ENCODE data around the gene MRPS2.

Gene MRPS2

DNA sequence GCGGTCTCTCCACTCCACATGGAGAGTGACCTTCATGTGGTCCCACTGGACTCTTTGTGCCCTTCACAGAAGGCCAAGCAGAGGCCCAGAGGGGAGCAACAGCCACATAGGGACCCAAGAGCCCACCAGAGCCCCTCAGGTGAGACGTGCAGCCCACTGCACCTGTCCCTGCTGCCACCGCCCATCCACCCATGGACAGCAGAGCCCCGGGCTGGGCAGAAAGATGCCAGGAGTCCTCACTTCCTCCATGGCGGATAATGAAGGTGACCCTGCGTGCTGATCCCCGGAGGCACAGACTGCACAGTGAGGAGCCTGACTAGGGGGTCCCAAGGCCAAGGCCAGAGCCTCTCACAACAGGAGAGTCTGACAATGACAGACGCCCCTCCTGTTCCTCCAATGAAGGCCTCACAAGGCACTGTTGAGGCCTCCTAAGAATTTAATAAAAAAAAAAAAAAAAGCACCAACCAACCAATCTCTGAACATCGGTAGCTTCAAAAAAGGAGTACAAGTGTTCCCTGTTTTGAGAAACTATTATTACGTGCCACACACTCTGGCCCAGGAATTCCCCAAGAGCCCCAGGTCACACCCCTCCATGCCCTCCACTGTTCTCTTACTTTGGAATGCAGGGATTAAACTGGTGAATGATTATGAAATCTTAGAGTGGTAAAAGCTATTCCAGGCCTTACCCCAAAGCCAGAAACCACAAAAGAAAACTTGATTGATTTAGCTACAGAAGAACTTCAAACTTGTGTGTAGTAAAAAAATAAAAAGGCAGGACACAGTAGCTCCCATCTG is 23.7 kb upstream of the MRPS2 start:
- Histone ChIP-seq H3K36me3 (ENCODE audit: control insufficient read depth, insufficient read depth, low read length) (no peaks in the 10 kb centered on the region), H3K79me2 (peaks cover 7% of the 10 kb centered on the region), H3K4me2 (ENCODE audit: low read length) (no peak overlapping the region), H3K9ac (no peak overlapping the region), H3K4me1 (peaks cover 20% of the 10 kb centered on the region), H3K4me3 (ENCODE audit: low read depth, low read length) (no peak overlapping the region), H2AFZ (no peak overlapping the region), H3K27ac (no peak overlapping the region), H3K27me3 (ENCODE audit: control insufficient read depth, insufficient read depth, low read length) (no peaks in the 10 kb centered on the region), H3K9me3 (ENCODE audit: control insufficient read depth, low read length) (no peaks in the 10 kb centered on the region)
- TF ChIP-seq, protein P1, sequence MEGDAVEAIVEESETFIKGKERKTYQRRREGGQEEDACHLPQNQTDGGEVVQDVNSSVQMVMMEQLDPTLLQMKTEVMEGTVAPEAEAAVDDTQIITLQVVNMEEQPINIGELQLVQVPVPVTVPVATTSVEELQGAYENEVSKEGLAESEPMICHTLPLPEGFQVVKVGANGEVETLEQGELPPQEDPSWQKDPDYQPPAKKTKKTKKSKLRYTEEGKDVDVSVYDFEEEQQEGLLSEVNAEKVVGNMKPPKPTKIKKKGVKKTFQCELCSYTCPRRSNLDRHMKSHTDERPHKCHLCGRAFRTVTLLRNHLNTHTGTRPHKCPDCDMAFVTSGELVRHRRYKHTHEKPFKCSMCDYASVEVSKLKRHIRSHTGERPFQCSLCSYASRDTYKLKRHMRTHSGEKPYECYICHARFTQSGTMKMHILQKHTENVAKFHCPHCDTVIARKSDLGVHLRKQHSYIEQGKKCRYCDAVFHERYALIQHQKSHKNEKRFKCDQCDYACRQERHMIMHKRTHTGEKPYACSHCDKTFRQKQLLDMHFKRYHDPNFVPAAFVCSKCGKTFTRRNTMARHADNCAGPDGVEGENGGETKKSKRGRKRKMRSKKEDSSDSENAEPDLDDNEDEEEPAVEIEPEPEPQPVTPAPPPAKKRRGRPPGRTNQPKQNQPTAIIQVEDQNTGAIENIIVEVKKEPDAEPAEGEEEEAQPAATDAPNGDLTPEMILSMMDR (IDR thresholded peaks at IDR 0.05) = no peak

DNA sequence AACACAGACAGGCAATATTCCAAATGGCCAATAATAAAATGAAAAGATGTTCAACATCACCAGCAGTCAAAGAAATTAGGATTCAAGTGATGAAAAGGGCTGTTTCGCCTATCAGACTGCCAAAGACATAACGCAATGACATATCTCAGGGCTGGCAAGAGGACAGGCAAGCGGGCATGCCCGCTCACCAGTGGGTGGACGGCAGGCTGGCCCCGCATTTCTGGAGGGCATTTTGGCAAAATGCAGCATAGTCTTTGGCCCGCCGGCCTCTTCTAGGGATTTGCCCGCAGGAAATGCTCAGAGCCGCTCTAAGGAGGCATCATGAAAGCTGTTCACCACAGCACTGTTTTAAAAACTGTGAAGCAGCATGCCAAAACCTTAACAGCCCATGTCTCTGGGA is 22.3 kb upstream of the MRPS2 start:
- peaks cover 10% of the 10 kb centered on the region for H3K4me1 ChIP-seq
- peak overlapping the region; percentile 50 for H3K4me3 ChIP-seq (ENCODE audit: low read depth, low read length)
- H2AFZ ChIP-seq = no peak overlapping the region
- H3K9me3 ChIP-seq (ENCODE audit: control insufficient read depth, low read length) = no peaks in the 10 kb centered on the region
- peak overlapping the region; percentile 69 for H3K4me2 ChIP-seq (ENCODE audit: low read length)
- H3K79me2 ChIP-seq = peaks cover 7% of the 10 kb centered on the region
- no peaks in the 10 kb centered on the region for H3K36me3 ChIP-seq (ENCODE audit: control insufficient read depth, insufficient read depth, low read length)
- H3K27me3 ChIP-seq (ENCODE audit: control insufficient read depth, insufficient read depth, low read length) = no peaks in the 10 kb centered on the region
- no peak overlapping the region for H3K9ac ChIP-seq
- peak overlapping the region; percentile 86 for H3K27ac ChIP-seq
- TF ChIP-seq, protein P1 (IDR thresholded peaks at IDR 0.05) = no peak

DNA sequence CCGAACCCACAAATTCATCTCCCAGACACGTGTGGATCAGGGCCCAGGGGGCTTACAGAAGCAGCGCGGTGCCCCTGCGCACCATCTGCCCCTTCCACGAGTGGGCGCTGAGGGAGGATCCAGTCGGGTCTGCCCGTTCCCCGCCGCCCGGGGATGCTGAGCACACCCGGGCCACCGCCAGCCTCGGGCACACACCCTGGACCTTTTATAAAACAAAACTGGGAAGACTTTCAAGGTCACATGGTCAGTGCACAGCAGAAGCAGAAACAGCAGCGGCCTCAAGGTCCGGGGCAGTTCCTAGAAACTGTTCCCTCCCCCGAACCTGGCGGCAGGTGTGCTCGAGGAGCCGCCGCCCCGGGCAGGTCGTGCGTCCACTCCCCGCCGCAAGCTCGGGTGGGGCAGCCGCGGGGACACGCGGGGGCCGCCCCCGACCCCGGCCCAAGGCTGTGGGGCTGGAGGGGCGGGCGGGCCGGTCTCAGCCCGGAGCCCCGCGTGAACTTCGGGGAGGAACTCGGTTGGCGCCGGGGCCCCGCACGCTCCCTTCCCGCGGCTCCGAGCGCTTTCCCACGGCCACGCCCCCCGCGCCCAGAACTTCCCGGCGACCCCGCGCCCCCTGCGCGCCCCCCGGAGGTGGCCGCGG is 21.5 kb upstream of the MRPS2 start:
- Histone ChIP-seq H3K4me2 (ENCODE audit: low read length) (peak overlapping the region; percentile 69), H3K4me3 (ENCODE audit: low read depth, low read length) (peak overlapping the region; percentile 50), H2AFZ (peak overlapping the region; percentile 53), H3K36me3 (ENCODE audit: control insufficient read depth, insufficient read depth, low read length) (no peaks in the 10 kb centered on the region), H3K79me2 (peaks cover 7% of the 10 kb centered on the region), H3K9ac (no peak overlapping the region), H3K9me3 (ENCODE audit: control insufficient read depth, low read length) (no peaks in the 10 kb centered on the region), H3K4me1 (peaks cover 5% of the 10 kb centered on the region), H3K27ac (peak overlapping the region; percentile 86), H3K27me3 (ENCODE audit: control insufficient read depth, insufficient read depth, low read length) (no peaks in the 10 kb centered on the region)
- TF ChIP-seq, protein P1 (IDR thresholded peaks at IDR 0.05) = no peak

DNA sequence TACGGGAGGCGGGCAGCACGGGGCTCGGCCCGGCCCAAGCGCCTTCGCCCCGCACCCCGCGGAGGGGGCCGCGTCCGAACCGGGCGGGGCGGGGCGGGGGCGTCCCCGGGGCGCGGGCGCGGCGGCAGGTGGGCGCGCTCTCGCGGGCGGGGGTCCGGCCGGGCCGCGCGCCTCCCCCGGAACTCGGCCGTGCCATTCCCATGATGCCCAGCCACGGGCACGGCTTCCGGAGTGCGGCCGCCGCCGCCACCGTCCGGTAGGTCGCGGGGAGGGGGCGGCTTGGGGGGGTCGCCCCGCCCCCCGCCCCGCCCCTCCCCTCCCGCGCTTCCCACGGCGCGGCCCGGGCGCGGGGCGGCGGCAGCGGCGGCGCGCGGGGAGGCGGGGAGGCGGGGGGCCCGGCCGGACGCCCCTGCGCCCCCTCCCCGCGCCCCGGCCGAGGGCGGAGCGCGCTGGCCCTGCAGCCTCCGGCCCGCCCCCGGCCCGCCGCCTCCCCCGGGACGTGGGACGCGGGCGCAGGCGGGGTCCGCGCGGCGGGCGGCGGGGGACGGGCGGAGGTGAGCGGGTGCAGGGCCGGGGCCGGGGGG is 20.9 kb upstream of the MRPS2 start, which contains the start of gene PPP1R26:
Gene PPP1R26 (plus strand): TSS at position 314 of the 584 bp plus-strand sequence. CDS start 4,729 bp downstream, outside the sequence.
- H3K4me1 ChIP-seq = peaks cover 1% of the 10 kb centered on the region
- H3K27me3 ChIP-seq (ENCODE audit: control insufficient read depth, insufficient read depth, low read length) = no peaks in the 10 kb centered on the region
- TF ChIP-seq, protein P1 (IDR thresholded peaks at IDR 0.05) = no peak
- H3K4me2 ChIP-seq (ENCODE audit: low read length) = peak within 1 kb of the TSS; percentile 77
- no peaks in the 10 kb centered on the region for H3K9me3 ChIP-seq (ENCODE audit: control insufficient read depth, low read length)
- H3K4me3 ChIP-seq (ENCODE audit: low read depth, low read length) = peak within 1 kb of the TSS; percentile 72
- peak within 1 kb of the TSS; percentile 86 for H3K27ac ChIP-seq
- no peaks in the 10 kb centered on the region for H3K36me3 ChIP-seq (ENCODE audit: control insufficient read depth, insufficient read depth, low read length)
- H3K9ac ChIP-seq = peak within 1 kb of the TSS; percentile 67
- H3K79me2 ChIP-seq = peaks cover 7% of the 10 kb centered on the region
- peak within 1 kb of the TSS; percentile 66 for H2AFZ ChIP-seq
